C4-2B (cell line): ENCODE measurements around the gene IRF1.

Experiments
- ZFX ChIP-seq: fragments of 450-650 bp; IDR thresholded peaks from 2 replicates; pipeline ENCODE4 v1.6.1; 2017
- TF ChIP-seq, protein P1 (sequence below): fragments of 450-650 bp; conservative IDR thresholded peaks from 2 replicates; pipeline ENCODE4 v1.5.1; 2017; ENCODE audit warnings: mild to moderate bottlenecking

DNA sequence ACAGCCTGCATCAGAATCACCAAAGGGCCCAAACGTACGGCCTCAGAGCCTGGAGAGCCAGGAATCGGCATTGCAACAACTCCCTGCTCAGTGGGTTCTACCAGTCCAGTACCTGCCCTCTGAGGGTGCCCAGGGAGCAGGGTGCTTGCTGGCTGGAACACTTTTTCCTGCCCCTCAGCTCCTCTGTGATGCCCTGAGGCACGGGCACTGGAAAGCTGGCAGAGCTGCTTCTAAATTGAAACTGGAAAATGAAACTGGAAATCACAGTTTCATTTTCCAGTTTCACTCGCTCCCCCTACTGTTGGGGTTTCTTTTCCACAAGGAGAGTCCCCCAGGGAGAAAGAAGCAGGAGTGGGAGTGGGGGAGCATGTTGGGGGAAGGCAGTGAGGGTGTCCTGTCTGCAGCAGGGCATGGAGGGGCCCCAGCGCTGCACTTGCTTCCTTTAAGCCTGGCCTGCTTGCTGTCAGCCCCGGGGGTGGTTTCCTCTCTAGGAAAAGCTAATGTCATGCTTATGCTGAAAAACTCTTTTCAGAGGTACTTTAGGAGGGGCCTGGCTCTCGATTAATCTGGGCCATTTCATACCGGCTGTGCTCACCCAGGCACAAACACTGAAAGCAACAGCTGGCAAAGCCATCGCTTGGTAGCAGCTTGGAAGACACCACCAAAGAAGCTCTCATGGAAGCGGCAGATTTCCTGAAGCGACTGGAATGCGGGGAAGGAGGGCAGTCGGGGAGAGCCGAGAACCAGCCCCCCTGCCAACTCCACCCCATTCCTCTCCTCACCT lies 26.2 kb downstream of the IRF1 start:
- TF ChIP-seq, protein P1, sequence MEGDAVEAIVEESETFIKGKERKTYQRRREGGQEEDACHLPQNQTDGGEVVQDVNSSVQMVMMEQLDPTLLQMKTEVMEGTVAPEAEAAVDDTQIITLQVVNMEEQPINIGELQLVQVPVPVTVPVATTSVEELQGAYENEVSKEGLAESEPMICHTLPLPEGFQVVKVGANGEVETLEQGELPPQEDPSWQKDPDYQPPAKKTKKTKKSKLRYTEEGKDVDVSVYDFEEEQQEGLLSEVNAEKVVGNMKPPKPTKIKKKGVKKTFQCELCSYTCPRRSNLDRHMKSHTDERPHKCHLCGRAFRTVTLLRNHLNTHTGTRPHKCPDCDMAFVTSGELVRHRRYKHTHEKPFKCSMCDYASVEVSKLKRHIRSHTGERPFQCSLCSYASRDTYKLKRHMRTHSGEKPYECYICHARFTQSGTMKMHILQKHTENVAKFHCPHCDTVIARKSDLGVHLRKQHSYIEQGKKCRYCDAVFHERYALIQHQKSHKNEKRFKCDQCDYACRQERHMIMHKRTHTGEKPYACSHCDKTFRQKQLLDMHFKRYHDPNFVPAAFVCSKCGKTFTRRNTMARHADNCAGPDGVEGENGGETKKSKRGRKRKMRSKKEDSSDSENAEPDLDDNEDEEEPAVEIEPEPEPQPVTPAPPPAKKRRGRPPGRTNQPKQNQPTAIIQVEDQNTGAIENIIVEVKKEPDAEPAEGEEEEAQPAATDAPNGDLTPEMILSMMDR: no peak
- no peak for TF ChIP-seq ZFX
